Progenitor cell of endocrine pancreas (in vitro differentiated cells): ENCODE measurements around the gene CHST6. TPM values are rescaled to one million over a fixed set of nuclear protein-coding genes. Genes with fewer than 3 reads are reported as not detected.
"Not testable (repeated sequence)": the region's sequence is repeated elsewhere in the genome, so short reads cannot be mapped to it uniquely, and the experiment has no call there.

Experiments used
- DNase-seq: peaks from one replicate; pipeline ENCODE4 v3.0.0; 2021; ENCODE audit warnings: low spot score; ENCODE audit not compliant: unreplicated experiment
- H3K27ac Mint-ChIP-seq: 2 replicates; pipeline ENCODE4 v1.8.0; 2021; ENCODE audit warnings: mild to moderate bottlenecking, moderate library complexity, mixed read lengths
- H3K27me3 Mint-ChIP-seq: 2 replicates; pipeline ENCODE4 v1.8.0; 2021; ENCODE audit warnings: mixed read lengths
- H3K36me3 Mint-ChIP-seq: 2 replicates; pipeline ENCODE4 v1.8.0; 2022; ENCODE audit warnings: mixed read lengths; ENCODE audit not compliant: insufficient read depth
- H3K4me1 Mint-ChIP-seq: 2 replicates; pipeline ENCODE4 v1.8.0; 2021; ENCODE audit warnings: low read depth, mixed read lengths
- H3K4me3 Mint-ChIP-seq: 2 replicates; pipeline ENCODE4 v1.8.0; 2021; ENCODE audit warnings: low read depth, mild to moderate bottlenecking, moderate library complexity, mixed read lengths
- H3K9me3 Mint-ChIP-seq: 2 replicates; pipeline ENCODE4 v1.8.0; 2021; ENCODE audit warnings: low read depth, mixed read lengths
- CTCF ChIP-seq: fragments of 200-600 bp; sonication (generic); IDR thresholded peaks from one replicate; pipeline ENCODE4 v1.5.0; 2021; ENCODE audit warnings: antibody characterized with exemption, mild to moderate bottlenecking; ENCODE audit not compliant: unreplicated experiment
- total RNA-seq: library from RNA; stranded (reverse); gene quantifications from 2 replicates; pipeline ENCODE4 v1.2.1, GENCODE V29; 2021

Gene CHST6
- total RNA-seq, 1 donor from 2014 or later = 7.7 TPM

- DNase-seq = no peak
- TF ChIP-seq CTCF = no peak
- Mint-ChIP-seq H3K9me3 (no peaks in the 10 kb centered on the region), H3K4me3 (no peak overlapping the region), H3K27ac (no peak overlapping the region), H3K4me1 (peaks cover 2% of the 10 kb centered on the region), H3K36me3 (peaks cover 1% of the 10 kb centered on the region), H3K27me3 (peaks cover 2% of the 10 kb centered on the region)
Observed at GRCh38 chr16:75529056-75529905, 34.0 kb upstream of the CHST6 start.

- H3K9me3 Mint-ChIP-seq = no peaks in the 10 kb centered on the region
- no peak overlapping the region for H3K4me3 Mint-ChIP-seq
- DNase-seq = no peak
- peaks cover 2% of the 10 kb centered on the region for H3K27me3 Mint-ChIP-seq
- H3K4me1 Mint-ChIP-seq = peaks cover 2% of the 10 kb centered on the region
- H3K36me3 Mint-ChIP-seq = peaks cover 1% of the 10 kb centered on the region
- H3K27ac Mint-ChIP-seq = peak overlapping the region; percentile 37
- TF ChIP-seq CTCF = no peak
Observed at GRCh38 chr16:75527825-75528299, 32.6 kb upstream of the CHST6 start.

GRCh38 chr16:75526032-75526790 is 31.0 kb upstream of the CHST6 start:
- H3K27me3 Mint-ChIP-seq = no peaks in the 10 kb centered on the region
- no peak for DNase-seq
- H3K9me3 Mint-ChIP-seq = no peaks in the 10 kb centered on the region
- no peak for TF ChIP-seq CTCF
- peaks cover 1% of the 10 kb centered on the region for H3K36me3 Mint-ChIP-seq
- H3K27ac Mint-ChIP-seq = peak overlapping the region; percentile 37
- H3K4me3 Mint-ChIP-seq = no peak overlapping the region
- H3K4me1 Mint-ChIP-seq = peaks cover 2% of the 10 kb centered on the region

- Mint-ChIP-seq H3K9me3 (no peaks in the 10 kb centered on the region), H3K4me1 (peaks cover 9% of the 10 kb centered on the region), H3K27ac (no peak overlapping the region), H3K4me3 (no peak overlapping the region), H3K36me3 (no peaks in the 10 kb centered on the region), H3K27me3 (no peaks in the 10 kb centered on the region)
- DNase-seq = no peak
- TF ChIP-seq CTCF = no peak
Observed at GRCh38 chr16:75519175-75519574, 23.9 kb upstream of the CHST6 start.

GRCh38 chr16:75516189-75516966 is 21.1 kb upstream of the CHST6 start:
- H3K36me3 Mint-ChIP-seq, H3K9me3 Mint-ChIP-seq, H3K27me3 Mint-ChIP-seq, H3K4me1 Mint-ChIP-seq: not testable (repeated sequence)
- DNase-seq = peak; percentile 25
- H3K27ac Mint-ChIP-seq = peak overlapping the region; percentile 95
- peak overlapping the region; percentile 80 for H3K4me3 Mint-ChIP-seq
